Muscle of leg (tissue), 11 donors: Measurements from ENCODE around the gene ATP9A. TPM values are rescaled to one million over a fixed set of nuclear protein-coding genes. Genes with fewer than 3 reads are reported as not detected.
"Not testable (repeated sequence)": the region's sequence is repeated elsewhere in the genome, so short reads cannot be mapped to it uniquely, and the experiment has no call there.

Experiments
- DNase-seq: peaks from one replicate; pipeline ENCODE4 v3.0.0; 2013
- H3K27ac ChIP-seq: one replicate; pipeline ENCODE4 v1.5.1; 2013; ENCODE audit warnings: mild to moderate bottlenecking, low read length, control low read depth
- H3K27me3 ChIP-seq: one replicate; pipeline ENCODE4 v1.6.1; 2013; ENCODE audit warnings: low read length; ENCODE audit not compliant: control insufficient read depth, insufficient read depth
- H3K36me3 ChIP-seq: one replicate; pipeline ENCODE4 v1.6.1; 2013; ENCODE audit warnings: low read length; ENCODE audit not compliant: control insufficient read depth, insufficient read depth
- H3K4me1 ChIP-seq: one replicate; pipeline ENCODE4 v1.6.1; 2013; ENCODE audit warnings: low read length; ENCODE audit not compliant: control insufficient read depth, insufficient read depth
- H3K4me3 ChIP-seq: one replicate; pipeline ENCODE4 v1.5.1; 2013; ENCODE audit warnings: low read length, control low read depth
- H3K9me3 ChIP-seq: replicated peaks from 2 replicates; pipeline ENCODE4 v1.6.1; 2013; ENCODE audit warnings: low read depth, low read length; ENCODE audit not compliant: control insufficient read depth
- WGBS: methylation state at CpG from one replicate; pipeline ENCODE4 v1.1.5; 2013; ENCODE audit warnings: missing lambda C conversion rate; ENCODE audit not compliant: insufficient coverage; 5-methylcytosine and 5-hydroxymethylcytosine counted together
- polyA plus RNA-seq, 8 donors: library from polyadenylated mRNA; unstranded; fragments of 120-200 nt; gene quantifications; one replicate each; pipeline versions ENCODE4 v1.2.1 to v1.2.3, GENCODE V29; 2013; ENCODE audit warnings: inconsistent platforms in 1 of 8, low replicate concordance in 1 of 8; ENCODE audit not compliant: insufficient read length in 8 of 8, insufficient read depth in 1 of 8
- total RNA-seq: library from RNA; stranded (reverse); fragments of 120-200 nt; gene quantifications from one replicate; pipeline ENCODE4 v1.2.4, GENCODE V29; 2013

ATP9A gene
- total and polyA plus RNA-seq, 9 donors: 39.4 to 79.4 (median 49.0) TPM

DNA sequence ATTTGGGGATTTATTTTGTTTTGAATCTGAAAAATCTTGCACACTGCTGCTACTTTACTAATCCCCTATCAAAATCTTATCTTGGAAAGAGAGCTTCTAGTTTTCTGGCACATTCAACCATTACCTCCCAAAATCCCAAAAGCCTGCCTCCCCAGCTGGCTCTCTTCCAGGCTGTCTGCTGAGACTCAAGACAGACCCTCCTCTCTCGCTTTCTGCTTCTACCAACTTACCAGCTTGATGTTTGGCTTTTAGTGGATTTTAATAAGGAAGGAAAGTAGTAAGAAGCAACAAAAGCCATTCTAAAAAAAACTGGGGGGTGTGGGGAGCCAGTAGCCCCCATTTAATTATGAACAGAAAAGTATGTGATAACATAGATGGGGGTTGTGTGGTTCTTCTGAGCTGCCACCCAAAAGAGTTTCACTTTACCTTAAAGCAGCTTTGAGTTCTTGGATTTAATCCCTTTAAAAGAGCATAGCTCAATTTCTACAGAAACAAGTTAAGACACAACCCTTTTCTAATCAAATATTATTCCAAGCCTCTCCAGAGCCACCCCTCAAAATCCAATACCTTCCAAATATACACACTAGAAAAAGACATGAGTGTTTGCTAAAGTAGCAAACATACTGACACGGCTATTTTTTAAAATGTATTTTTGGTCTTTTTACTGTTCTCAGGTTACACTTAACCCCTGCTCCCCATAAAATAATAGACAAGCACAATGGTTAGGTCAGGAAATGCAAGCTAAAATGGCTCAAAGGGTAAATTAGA lies 71.7 kb downstream of the ATP9A start:
- WGBS: no CpG with 5 or more reads among the region's 2 CpGs
- peaks cover 11% of the 10 kb centered on the region for H3K36me3 ChIP-seq
- H3K4me3 ChIP-seq: no peak overlapping the region
- H3K9me3 ChIP-seq: no peaks in the 10 kb centered on the region
- no peaks in the 10 kb centered on the region for H3K27me3 ChIP-seq
- DNase-seq: peak; percentile 64
- peak overlapping the region; percentile 17 for H3K27ac ChIP-seq
- H3K4me1 ChIP-seq: peaks cover 12% of the 10 kb centered on the region

GRCh38 chr20:51695574-51696303 lies 72.5 kb downstream of the ATP9A start:
- Histone ChIP-seq H3K4me1 (peaks cover 12% of the 10 kb centered on the region), H3K27ac (peak overlapping the region; percentile 17), H3K36me3 (peaks cover 11% of the 10 kb centered on the region), H3K9me3 (no peaks in the 10 kb centered on the region), H3K27me3 (no peaks in the 10 kb centered on the region), H3K4me3 (no peak overlapping the region)
- whole genome bisulfite sequencing: 0% methylated on average over 1 of the region's 14 CpGs
- peak; percentile 69 for DNase-seq

GRCh38 chr20:51692806-51693400 lies 75.3 kb downstream of the ATP9A start:
- DNase-seq: no peak
- Histone ChIP-seq H3K27ac (no peak overlapping the region), H3K4me1 (peaks cover 12% of the 10 kb centered on the region), H3K9me3 (no peaks in the 10 kb centered on the region), H3K4me3 (no peak overlapping the region), H3K36me3 (peaks cover 28% of the 10 kb centered on the region), H3K27me3 (no peaks in the 10 kb centered on the region)
- WGBS: 76% methylated on average over 10 of the region's 13 CpGs

DNA sequence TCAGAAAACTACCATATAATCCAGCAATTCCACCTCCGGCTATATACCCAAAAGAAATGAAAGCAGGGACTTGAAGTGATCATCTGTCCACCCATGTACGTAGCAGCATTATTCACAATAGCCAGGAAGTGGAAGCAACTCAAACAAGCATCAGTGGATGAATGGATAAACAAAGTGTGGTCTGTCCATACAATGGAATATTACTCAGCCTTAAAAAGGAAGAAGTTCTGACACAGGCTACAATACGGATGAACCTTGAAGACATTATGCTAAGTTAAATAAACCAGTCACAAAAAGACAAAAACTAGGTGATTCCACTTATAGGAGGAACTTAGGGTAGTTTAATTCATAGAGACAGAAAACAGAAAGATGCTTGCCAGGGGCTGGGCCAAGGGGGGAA lies 76.5 kb downstream of the ATP9A start:
- H3K27ac ChIP-seq: no peak overlapping the region
- H3K4me1 ChIP-seq: peaks cover 12% of the 10 kb centered on the region
- no peaks in the 10 kb centered on the region for H3K9me3 ChIP-seq
- WGBS: no CpG with 5 or more reads among the region's 3 CpGs
- no peak for DNase-seq
- peaks cover 32% of the 10 kb centered on the region for H3K36me3 ChIP-seq
- no peak overlapping the region for H3K4me3 ChIP-seq
- H3K27me3 ChIP-seq: no peaks in the 10 kb centered on the region

GRCh38 chr20:51688600-51689244 lies 79.5 kb downstream of the ATP9A start:
- H3K9me3 ChIP-seq: no peaks in the 10 kb centered on the region
- no peaks in the 10 kb centered on the region for H3K27me3 ChIP-seq
- H3K36me3 ChIP-seq: peaks cover 27% of the 10 kb centered on the region
- no peak for DNase-seq
- no peak overlapping the region for H3K27ac ChIP-seq
- WGBS: 82% methylated on average over 15 of the region's 19 CpGs
- no peak overlapping the region for H3K4me3 ChIP-seq
- H3K4me1 ChIP-seq: no peaks in the 10 kb centered on the region

- no peaks in the 10 kb centered on the region for H3K4me1 ChIP-seq
- 100% methylated on average over 1 of the region's 3 CpGs for WGBS
- no peak overlapping the region for H3K4me3 ChIP-seq
- no peak for DNase-seq
- peaks cover 21% of the 10 kb centered on the region for H3K36me3 ChIP-seq
- no peaks in the 10 kb centered on the region for H3K27me3 ChIP-seq
- H3K9me3 ChIP-seq: no peaks in the 10 kb centered on the region
- no peak overlapping the region for H3K27ac ChIP-seq
Measured at GRCh38 chr20:51687630-51688029, 80.6 kb downstream of the ATP9A start.

DNA sequence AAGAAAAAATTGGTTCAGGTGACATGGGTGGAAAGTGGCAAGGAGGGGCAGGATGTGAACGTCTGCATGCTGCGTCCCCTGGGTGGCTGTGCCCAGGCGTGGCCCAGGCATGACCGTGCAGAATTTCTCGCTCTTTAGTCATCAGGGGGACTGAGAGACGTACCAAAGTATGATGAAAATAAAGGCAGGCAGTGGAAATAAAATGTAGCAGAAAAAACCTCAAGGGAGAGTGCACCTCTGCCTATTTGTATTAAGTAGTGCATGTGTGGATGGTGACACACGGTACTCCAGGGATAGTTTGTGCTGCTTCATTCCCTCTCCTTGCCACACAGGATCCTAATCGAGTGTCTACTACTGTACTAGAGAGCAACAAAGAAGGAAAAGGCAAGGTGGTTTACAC lies 81.1 kb downstream of the ATP9A start:
- no peaks in the 10 kb centered on the region for H3K9me3 ChIP-seq
- H3K4me3 ChIP-seq: no peak overlapping the region
- DNase-seq: no peak
- H3K4me1 ChIP-seq: no peaks in the 10 kb centered on the region
- H3K36me3 ChIP-seq: peaks cover 21% of the 10 kb centered on the region
- no peaks in the 10 kb centered on the region for H3K27me3 ChIP-seq
- 67% methylated on average over 6 of the region's 8 CpGs for WGBS
- no peak overlapping the region for H3K27ac ChIP-seq

- not testable (repeated sequence) for H3K9me3 ChIP-seq, H3K27ac ChIP-seq, H3K4me3 ChIP-seq, H3K4me1 ChIP-seq, H3K27me3 ChIP-seq, DNase-seq
- peaks cover 19% of the 10 kb centered on the region for H3K36me3 ChIP-seq
- WGBS: no CpG with 5 or more reads among the region's 2 CpGs
Measured at GRCh38 chr20:51685494-51685893, 82.7 kb downstream of the ATP9A start.

- H3K27me3 ChIP-seq: no peaks in the 10 kb centered on the region
- H3K27ac ChIP-seq: no peak overlapping the region
- H3K4me1 ChIP-seq: peaks cover 8% of the 10 kb centered on the region
- H3K36me3 ChIP-seq: peaks cover 12% of the 10 kb centered on the region
- DNase-seq: no peak
- WGBS: 79% methylated on average over 2 of the region's 10 CpGs
- H3K9me3 ChIP-seq: no peaks in the 10 kb centered on the region
- H3K4me3 ChIP-seq: no peak overlapping the region
Measured at GRCh38 chr20:51680067-51680749, 88.0 kb downstream of the ATP9A start.
